ENCODE measurements around the gene APBA2.

Gene APBA2

DNA sequence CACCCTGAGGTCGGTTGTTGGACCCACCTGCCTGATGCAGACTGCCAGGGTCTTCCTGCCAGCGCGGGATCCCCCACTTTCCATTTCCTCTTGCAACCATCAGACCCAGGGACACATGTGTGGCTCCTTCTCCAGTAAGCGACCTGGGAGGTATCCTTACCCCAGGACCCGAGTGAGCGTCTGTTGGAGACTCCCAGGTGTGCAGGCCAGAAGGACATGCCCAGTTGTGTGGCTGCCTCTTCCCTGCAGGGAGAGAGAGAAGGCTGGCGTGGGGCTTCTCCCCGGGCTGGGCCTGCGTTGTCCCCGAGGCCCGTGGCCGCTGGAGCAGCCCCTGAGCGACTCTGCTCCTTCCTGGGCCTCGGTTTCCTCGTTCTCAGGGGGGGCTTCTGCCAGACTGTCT lies 56.8 kb downstream of the APBA2 start:
- Histone ChIP-seq H4K20me1 (ENCODE audit: insufficient read depth, low read length, poor library complexity, severe bottlenecking) (no peaks in the 10 kb centered on the region), H2AFZ (ENCODE audit: low read length) (no peak overlapping the region), H3K4me2 (ENCODE audit: low read depth, low read length, poor library complexity, severe bottlenecking) (peak overlapping the region; percentile 70)

GRCh38 chr15:28943146-28943545 lies 57.4 kb downstream of the APBA2 start:
- Histone ChIP-seq H3K4me2 (ENCODE audit: low read depth, low read length, poor library complexity, severe bottlenecking) (no peak overlapping the region), H4K20me1 (ENCODE audit: insufficient read depth, low read length, poor library complexity, severe bottlenecking) (no peaks in the 10 kb centered on the region), H3K27me3 (ENCODE audit: insufficient read depth, low read length, poor library complexity, severe bottlenecking) (no peaks in the 10 kb centered on the region), H3K36me3 (ENCODE audit: insufficient read depth, low read length) (peaks cover 18% of the 10 kb centered on the region; the same call in 1 of the 2 replicates), H3K4me3 (ENCODE audit: low read length, poor library complexity, severe bottlenecking) (no peak overlapping the region), H3K9ac (ENCODE audit: low read depth, low read length, poor library complexity, severe bottlenecking) (peak overlapping the region; percentile 80), H3K79me2 (ENCODE audit: insufficient read depth, low read length) (peaks cover 89% of the 10 kb centered on the region), H3K4me1 (ENCODE audit: insufficient read depth, low read length, poor library complexity, severe bottlenecking) (peaks cover 88% of the 10 kb centered on the region), H3K9me3 (ENCODE audit: insufficient read depth, low read depth, low read length) (no peaks in the 10 kb centered on the region), H3F3A (ENCODE audit: low read depth) (peaks cover 26% of the 10 kb centered on the region), H2AFZ (ENCODE audit: low read length) (no peak overlapping the region), H3K9me2 (replicated peaks; ENCODE audit: low read depth, low read length) (no peaks in the 10 kb centered on the region)
- no peak for TF ChIP-seq EZH2phosphoT487 (IDR thresholded peaks at IDR 0.05; ENCODE audit: borderline replicate concordance)
- TF ChIP-seq CTCF (conservative IDR thresholded peaks at IDR 0.05; ENCODE audit: low read length): no peak

More for the DNA sequence above, 56.8 kb downstream of the APBA2 start:
- peak overlapping the region; percentile 80 for H3K9ac ChIP-seq (ENCODE audit: low read depth, low read length, poor library complexity, severe bottlenecking)
- no peak overlapping the region for H3K4me3 ChIP-seq (ENCODE audit: low read length, poor library complexity, severe bottlenecking)
- no peaks in the 10 kb centered on the region for H3K9me3 ChIP-seq (ENCODE audit: insufficient read depth, low read depth, low read length)
- H3F3A ChIP-seq (ENCODE audit: low read depth): peaks cover 23% of the 10 kb centered on the region; the same call in 1 of the 2 replicates
- no peaks in the 10 kb centered on the region for H3K27me3 ChIP-seq (ENCODE audit: insufficient read depth, low read length, poor library complexity, severe bottlenecking)
- peaks cover 18% of the 10 kb centered on the region; the same call in 1 of the 2 replicates for H3K36me3 ChIP-seq (ENCODE audit: insufficient read depth, low read length)
- TF ChIP-seq CTCF (conservative IDR thresholded peaks at IDR 0.05; ENCODE audit: low read length): no peak
- TF ChIP-seq EZH2phosphoT487 (IDR thresholded peaks at IDR 0.05; ENCODE audit: borderline replicate concordance): no peak
- H3K79me2 ChIP-seq (ENCODE audit: insufficient read depth, low read length): peaks cover 84% of the 10 kb centered on the region
- peaks cover 83% of the 10 kb centered on the region for H3K4me1 ChIP-seq (ENCODE audit: insufficient read depth, low read length, poor library complexity, severe bottlenecking)
- H3K9me2 ChIP-seq (replicated peaks; ENCODE audit: low read depth, low read length): no peaks in the 10 kb centered on the region

DNA sequence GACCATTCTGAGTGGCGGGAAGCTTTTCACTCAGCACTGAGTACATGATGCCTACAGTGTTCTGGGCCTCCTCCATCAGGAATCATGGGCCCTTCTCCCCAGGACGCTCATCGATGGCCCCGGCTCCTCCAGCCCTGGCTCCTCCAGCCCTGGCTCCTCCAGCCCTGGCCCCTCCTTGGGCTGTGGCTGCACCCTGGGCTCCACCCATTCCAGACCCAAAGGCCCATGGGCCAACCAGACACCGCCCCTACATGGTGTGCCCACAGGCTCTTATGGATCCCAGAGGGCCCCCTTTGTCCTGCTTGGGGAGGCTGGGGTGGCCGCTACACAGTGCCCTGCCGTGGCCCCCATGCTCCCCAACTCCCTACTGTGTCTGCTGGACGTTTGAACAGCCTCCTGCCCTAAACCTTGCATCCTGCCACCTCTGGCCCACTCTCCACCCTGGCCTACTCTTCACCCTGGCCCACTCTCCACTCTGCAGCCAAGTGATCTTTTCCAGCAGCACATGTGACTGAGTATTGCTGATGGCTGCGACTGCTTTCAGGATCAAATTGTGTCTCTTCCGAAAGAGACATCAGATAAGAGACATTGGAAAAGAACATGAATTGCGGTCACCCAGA lies 57.9 kb downstream of the APBA2 start:
- peaks cover 87% of the 10 kb centered on the region for H3K4me1 ChIP-seq (ENCODE audit: insufficient read depth, low read length, poor library complexity, severe bottlenecking)
- peaks cover 23% of the 10 kb centered on the region for H3F3A ChIP-seq (ENCODE audit: low read depth)
- no peak overlapping the region for H3K4me2 ChIP-seq (ENCODE audit: low read depth, low read length, poor library complexity, severe bottlenecking)
- no peak overlapping the region for H2AFZ ChIP-seq (ENCODE audit: low read length)
- no peak for TF ChIP-seq EZH2phosphoT487 (IDR thresholded peaks at IDR 0.05; ENCODE audit: borderline replicate concordance)
- no peak for TF ChIP-seq CTCF (conservative IDR thresholded peaks at IDR 0.05; ENCODE audit: low read length)
- H3K27me3 ChIP-seq (ENCODE audit: insufficient read depth, low read length, poor library complexity, severe bottlenecking): no peaks in the 10 kb centered on the region
- H4K20me1 ChIP-seq (ENCODE audit: insufficient read depth, low read length, poor library complexity, severe bottlenecking): no peaks in the 10 kb centered on the region
- H3K9ac ChIP-seq (ENCODE audit: low read depth, low read length, poor library complexity, severe bottlenecking): no peak overlapping the region
- no peak overlapping the region for H3K4me3 ChIP-seq (ENCODE audit: low read length, poor library complexity, severe bottlenecking)
- no peaks in the 10 kb centered on the region for H3K9me3 ChIP-seq (ENCODE audit: insufficient read depth, low read depth, low read length)
- no peaks in the 10 kb centered on the region for H3K9me2 ChIP-seq (replicated peaks; ENCODE audit: low read depth, low read length)
- H3K36me3 ChIP-seq (ENCODE audit: insufficient read depth, low read length): peaks cover 18% of the 10 kb centered on the region; the same call in 1 of the 2 replicates
- peaks cover 90% of the 10 kb centered on the region for H3K79me2 ChIP-seq (ENCODE audit: insufficient read depth, low read length)
